Subcutaneous abdominal adipose tissue (tissue), 5 donors: Measurements from ENCODE around the gene SBNO2.

Source experiments
- H3K27ac ChIP-seq: one replicate; pipeline ENCODE4 v1.7.0; 2013; ENCODE audit warnings: low read depth, mild to moderate bottlenecking, inconsistent platforms, low read length, moderate library complexity
- H3K27me3 ChIP-seq, 5 donors: one replicate each; pipeline ENCODE4 v1.7.0; 2013; ENCODE audit warnings: low read length in 5 of 5, inconsistent platforms in 1 of 5; ENCODE audit not compliant: control insufficient read depth in 5 of 5, insufficient read depth in 4 of 5
- H3K36me3 ChIP-seq, 5 donors: one replicate each; pipeline ENCODE4 v1.7.0; 2013; ENCODE audit warnings: low read length in 5 of 5; ENCODE audit not compliant: control insufficient read depth in 5 of 5, insufficient read depth in 5 of 5
- H3K4me1 ChIP-seq, 5 donors: one replicate each; pipeline ENCODE4 v1.7.0; 2013; ENCODE audit warnings: low read length in 5 of 5, mild to moderate bottlenecking in 3 of 5, moderate library complexity in 1 of 5; ENCODE audit not compliant: control insufficient read depth in 5 of 5, insufficient read depth in 5 of 5
- H3K4me3 ChIP-seq, 5 donors: one replicate each; pipeline ENCODE4 v1.7.0; 2013; ENCODE audit warnings: low read length in 5 of 5, low read depth in 1 of 5
- H3K9ac ChIP-seq, 5 donors: one replicate each; pipeline ENCODE4 v1.7.0; 2013; ENCODE audit warnings: low read length in 5 of 5, mild to moderate bottlenecking in 4 of 5, moderate library complexity in 3 of 5
- H3K9me3 ChIP-seq, 5 donors: one replicate each; pipeline ENCODE4 v1.7.0; 2013; ENCODE audit warnings: low read length in 5 of 5; ENCODE audit not compliant: control insufficient read depth in 5 of 5
- donor health status: healthy.
- donor health status: healthy.
- donor health status: healthy.
- donor health status: healthy.
- donor health status: healthy.

Gene SBNO2

GRCh38 chr19:1161716-1162115 lies 12.4 kb downstream of the SBNO2 start:
- no peak overlapping the region for H3K27ac ChIP-seq
- H3K27me3 ChIP-seq, result no peaks in the 10 kb centered on the region
- H3K9ac ChIP-seq, result no peak overlapping the region
- peaks cover 0 to 19% (median 5%) of the 10 kb centered on the region in 5 donors for H3K36me3 ChIP-seq
- no peak overlapping the region for H3K4me3 ChIP-seq
- peaks cover 2 to 55% (median 36%) of the 10 kb centered on the region in 5 donors for H3K4me1 ChIP-seq
- H3K9me3 ChIP-seq, result no peaks in the 10 kb centered on the region

- peaks cover 0 to 14% (median 5%) of the 10 kb centered on the region in 5 donors for H3K36me3 ChIP-seq
- no peaks in the 10 kb centered on the region for H3K27me3 ChIP-seq
- H3K9me3 ChIP-seq, result no peaks in the 10 kb centered on the region
- no peak overlapping the region for H3K4me3 ChIP-seq
- H3K4me1 ChIP-seq, result peaks cover 8 to 56% (median 41%) of the 10 kb centered on the region in 5 donors
- no peak overlapping the region for H3K27ac ChIP-seq
- no peak overlapping the region for H3K9ac ChIP-seq
These were observed 14.0 kb downstream of the SBNO2 start for GRCh38 chr19:1159864-1160595.

GRCh38 chr19:1158885-1159448 lies 15.1 kb downstream of the SBNO2 start:
- Histone ChIP-seq H3K36me3 (peaks cover 0 to 14% (median 5%) of the 10 kb centered on the region in 5 donors), H3K27me3 (no peaks in the 10 kb centered on the region), H3K9ac (no peak overlapping the region), H3K9me3 (no peaks in the 10 kb centered on the region), H3K27ac (no peak overlapping the region), H3K4me3 (no peak overlapping the region), H3K4me1 (peaks cover 8 to 59% (median 45%) of the 10 kb centered on the region in 5 donors)

- Histone ChIP-seq H3K27me3 (no peaks in the 10 kb centered on the region), H3K36me3 (peaks cover 0 to 19% (median 6%) of the 10 kb centered on the region in 5 donors), H3K4me1 (peaks cover 8 to 52% (median 41%) of the 10 kb centered on the region in 5 donors), H3K27ac (no peak overlapping the region), H3K4me3 (no peak overlapping the region), H3K9me3 (no peaks in the 10 kb centered on the region), H3K9ac (no peak overlapping the region)
These were observed 15.9 kb downstream of the SBNO2 start for GRCh38 chr19:1157931-1158884.

- peaks cover 0 to 26% (median 6%) of the 10 kb centered on the region in 5 donors for H3K36me3 ChIP-seq
- peaks cover 6 to 51% (median 40%) of the 10 kb centered on the region in 5 donors for H3K4me1 ChIP-seq
- peak overlapping the region; percentile 90 for H3K27ac ChIP-seq
- H3K9me3 ChIP-seq, result no peaks in the 10 kb centered on the region
- no peak overlapping the region for H3K9ac ChIP-seq
- H3K27me3 ChIP-seq, result no peaks in the 10 kb centered on the region
- no peak overlapping the region for H3K4me3 ChIP-seq
These were observed 17.0 kb downstream of the SBNO2 start for GRCh38 chr19:1156830-1157615.

- no peaks in the 10 kb centered on the region for H3K27me3 ChIP-seq
- H3K36me3 ChIP-seq, result peaks cover 0 to 29% (median 6%) of the 10 kb centered on the region in 5 donors
- peak overlapping the region in 1 of 5 donors; percentile 57 for H3K4me3 ChIP-seq
- peak overlapping the region; percentile 90 for H3K27ac ChIP-seq
- H3K9me3 ChIP-seq, result no peaks in the 10 kb centered on the region
- peak overlapping the region in 2 of 5 donors; percentile 79 to 81 for H3K9ac ChIP-seq
- H3K4me1 ChIP-seq, result peaks cover 6 to 55% (median 44%) of the 10 kb centered on the region in 5 donors
These were observed 17.7 kb downstream of the SBNO2 start for GRCh38 chr19:1156305-1156801.

GRCh38 chr19:1155352-1156304 lies 18.4 kb downstream of the SBNO2 start:
- Histone ChIP-seq H3K36me3 (peaks cover 0 to 31% (median 6%) of the 10 kb centered on the region in 5 donors), H3K9ac (peak overlapping the region; percentile 2 to 81 (median 68)), H3K4me1 (peaks cover 8 to 62% (median 52%) of the 10 kb centered on the region in 5 donors), H3K27ac (peak overlapping the region; percentile 90), H3K9me3 (no peaks in the 10 kb centered on the region), H3K4me3 (peak overlapping the region in 4 of 5 donors; percentile 2 to 57 (median 14)), H3K27me3 (no peaks in the 10 kb centered on the region)

GRCh38 chr19:1154731-1155351 lies 19.2 kb downstream of the SBNO2 start:
- no peaks in the 10 kb centered on the region for H3K27me3 ChIP-seq
- peak overlapping the region; percentile 90 for H3K27ac ChIP-seq
- no peaks in the 10 kb centered on the region for H3K9me3 ChIP-seq
- H3K36me3 ChIP-seq, result peaks cover 0 to 26% (median 7%) of the 10 kb centered on the region in 5 donors
- H3K9ac ChIP-seq, result peak overlapping the region; percentile 63 to 81 (median 68)
- H3K4me3 ChIP-seq, result peak overlapping the region in 4 of 5 donors; percentile 24 to 57 (median 48)
- H3K4me1 ChIP-seq, result peaks cover 9 to 64% (median 60%) of the 10 kb centered on the region in 5 donors
